Body of pancreas (tissue), 4 donors: Measurements from ENCODE around the gene LARP1B. TPM values are rescaled to one million over a fixed set of nuclear protein-coding genes. Genes with fewer than 3 reads are reported as not detected.

Experiments used
- ATAC-seq: fragments of 150-250 bp; one replicate; pipeline ENCODE4 v1.9.1; 2016
- DNase-seq, 4 donors: peaks; one replicate each; pipeline ENCODE4 v3.0.0-alpha.2; 2019
- H3K27ac ChIP-seq, 4 donors: fragments of 200-600 bp; sonication (generic); 1 replicate in 3 of 4; 2 replicates in 1 of 4; pipeline versions ENCODE4 v1.5.1 to v1.6.1; 2016 to 2019; ENCODE audit warnings: mild to moderate bottlenecking in 1 of 4, mixed read lengths in 1 of 4, moderate library complexity in 1 of 4
- H3K27me3 ChIP-seq, 2 donors: fragments of 200-600 bp; sonication (generic); one replicate each; pipeline ENCODE4 v1.6.0; 2016; ENCODE audit warnings: mild to moderate bottlenecking in 1 of 2
- H3K36me3 ChIP-seq, 2 donors: fragments of 200-600 bp; sonication (generic); replicated peaks in 1 of 2; 2 replicates each; pipeline ENCODE4 v1.5.1; 2016; ENCODE audit warnings: low read depth in 2 of 2; ENCODE audit not compliant: insufficient read depth in 1 of 2
- H3K4me1 ChIP-seq: fragments of 200-600 bp; sonication (generic); one replicate; pipeline ENCODE4 v1.6.0; 2016
- H3K4me3 ChIP-seq, 2 donors: fragments of 200-600 bp; sonication (generic); 1 replicate in 1 of 2; 2 replicates in 1 of 2; pipeline ENCODE4 v1.5.1; 2016 to 2019
- H3K9me3 ChIP-seq, 3 donors: fragments of 200-600 bp; sonication (generic); 1 replicate in 2 of 3; 2 replicates in 1 of 3; pipeline ENCODE4 v1.5.1; 2016
- POLR2A ChIP-seq, 3 donors: fragments of 450-650 bp; IDR thresholded peaks; one replicate each; pipeline ENCODE4 v1.6.1; 2016; ENCODE audit warnings: antibody characterized with exemption in 3 of 3, mild to moderate bottlenecking in 2 of 3
- WGBS, 2 donors: methylation state at CpG; one replicate each; pipeline ENCODE4 v1.1.5; 2017; 5-methylcytosine and 5-hydroxymethylcytosine counted together
- intact Hi-C: fragments of 100-400 bp; cut with DNase I; formaldehyde crosslinking; loops from one replicate; pipeline ENCODE4 v1.15.1; 2023
- total RNA-seq, 2 donors: library from RNA; depleted of rRNA; stranded (reverse); fragments of >200 nt; gene quantifications; one replicate each; pipeline ENCODE4 v1.1.0, GENCODE V29; 2016
- TF ChIP-seq, protein P1 (sequence below), 7 experiments: fragments of 450-650 bp in 4 of 7; fragments of 200-600 bp in 3 of 7; sonication (generic) in 3 of 7; IDR thresholded peaks; one replicate each; pipeline ENCODE4 v1.5.1; 2016 to 2019; ENCODE audit warnings: antibody characterized with exemption in 7 of 7

The LARP1B gene
- total RNA-seq, 2 donors from 2014 or later: 49.8 to 79.8 TPM

DNA sequence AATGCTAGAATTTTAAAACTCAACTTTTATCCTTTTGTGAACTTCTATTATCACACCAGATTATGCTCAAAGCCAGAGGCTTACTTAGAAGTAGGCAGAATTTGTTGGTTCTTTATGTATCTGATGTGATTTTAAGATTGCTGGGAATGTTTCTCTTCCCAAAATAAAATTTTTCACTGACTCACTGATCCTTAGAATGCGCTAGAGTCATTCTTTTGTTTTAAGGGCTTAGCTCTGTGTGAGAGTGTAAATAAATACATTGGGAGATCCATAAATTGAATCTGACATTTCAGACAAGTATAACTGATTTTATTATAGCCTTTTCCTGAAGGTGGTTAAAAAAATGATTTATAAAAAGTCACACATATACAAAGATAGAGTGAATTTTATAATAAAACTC is 101.3 kb downstream of the LARP1B start:
- no peak for ATAC-seq
- Histone ChIP-seq H3K4me3 (no peak overlapping the region), H3K27ac (peak overlapping the region in 2 of 4 donors; percentile 5 to 9), H3K27me3 (no peaks in the 10 kb centered on the region), H3K9me3 (no peaks in the 10 kb centered on the region), H3K4me1 (peaks cover 19% of the 10 kb centered on the region), H3K36me3 (no peaks in the 10 kb centered on the region)
- TF ChIP-seq, protein P1, sequence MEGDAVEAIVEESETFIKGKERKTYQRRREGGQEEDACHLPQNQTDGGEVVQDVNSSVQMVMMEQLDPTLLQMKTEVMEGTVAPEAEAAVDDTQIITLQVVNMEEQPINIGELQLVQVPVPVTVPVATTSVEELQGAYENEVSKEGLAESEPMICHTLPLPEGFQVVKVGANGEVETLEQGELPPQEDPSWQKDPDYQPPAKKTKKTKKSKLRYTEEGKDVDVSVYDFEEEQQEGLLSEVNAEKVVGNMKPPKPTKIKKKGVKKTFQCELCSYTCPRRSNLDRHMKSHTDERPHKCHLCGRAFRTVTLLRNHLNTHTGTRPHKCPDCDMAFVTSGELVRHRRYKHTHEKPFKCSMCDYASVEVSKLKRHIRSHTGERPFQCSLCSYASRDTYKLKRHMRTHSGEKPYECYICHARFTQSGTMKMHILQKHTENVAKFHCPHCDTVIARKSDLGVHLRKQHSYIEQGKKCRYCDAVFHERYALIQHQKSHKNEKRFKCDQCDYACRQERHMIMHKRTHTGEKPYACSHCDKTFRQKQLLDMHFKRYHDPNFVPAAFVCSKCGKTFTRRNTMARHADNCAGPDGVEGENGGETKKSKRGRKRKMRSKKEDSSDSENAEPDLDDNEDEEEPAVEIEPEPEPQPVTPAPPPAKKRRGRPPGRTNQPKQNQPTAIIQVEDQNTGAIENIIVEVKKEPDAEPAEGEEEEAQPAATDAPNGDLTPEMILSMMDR (IDR thresholded peaks at IDR 0.05): no peak
- TF ChIP-seq POLR2A (IDR thresholded peaks at IDR 0.05): no peak
- intact Hi-C loops: no loop called here
- no peak for DNase-seq
- 84 to 89% methylated on average over 1 of the region's 1 CpG for WGBS, 2 donors

DNA sequence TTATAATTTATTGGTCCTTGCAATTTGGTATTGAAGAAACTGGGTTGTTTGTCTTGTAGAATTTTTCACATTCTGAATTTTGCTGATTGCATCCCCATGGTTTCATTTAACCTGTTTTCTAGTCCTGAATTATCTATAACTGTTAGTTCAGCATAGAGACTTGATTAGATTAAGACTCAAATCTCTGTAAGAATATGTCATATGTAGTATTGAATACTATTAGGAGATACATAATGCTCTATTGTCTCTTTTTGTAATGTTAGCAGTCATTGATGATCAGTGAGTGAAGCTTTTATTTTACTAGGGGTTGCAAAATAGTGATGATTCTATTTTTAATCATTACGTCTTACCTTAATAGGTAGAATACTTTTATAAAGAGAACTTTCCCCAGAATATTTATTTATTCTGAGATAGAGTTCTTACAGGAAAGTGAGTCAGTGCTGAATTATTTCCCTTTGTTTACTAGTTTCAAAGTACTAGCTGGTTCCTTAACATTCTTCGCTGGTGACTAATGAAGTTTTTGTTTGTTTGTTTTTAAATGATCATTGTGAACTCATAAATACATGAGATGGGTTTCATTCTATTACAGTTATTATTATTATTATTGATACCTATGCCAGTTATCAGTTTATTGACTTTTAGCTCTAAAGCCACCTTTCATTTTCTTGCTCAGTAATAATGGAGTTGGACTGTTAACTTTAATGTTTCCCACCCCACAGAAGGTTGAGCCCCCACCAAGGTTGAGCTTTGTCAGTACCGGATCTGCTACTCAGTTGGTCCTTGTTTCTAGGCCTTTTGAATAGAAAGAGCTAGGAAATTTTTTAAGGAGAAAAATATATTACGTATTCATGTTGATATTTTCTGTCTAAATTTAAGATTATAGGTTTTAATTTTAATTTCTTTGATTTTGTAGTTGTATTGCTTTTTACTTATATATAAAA is 102.3 kb downstream of the LARP1B start:
- DNase-seq (no peak), ATAC-seq (peak; percentile 83)
- peak overlapping the region in 2 of 4 donors; percentile 52 to 64 for H3K27ac ChIP-seq

DNA sequence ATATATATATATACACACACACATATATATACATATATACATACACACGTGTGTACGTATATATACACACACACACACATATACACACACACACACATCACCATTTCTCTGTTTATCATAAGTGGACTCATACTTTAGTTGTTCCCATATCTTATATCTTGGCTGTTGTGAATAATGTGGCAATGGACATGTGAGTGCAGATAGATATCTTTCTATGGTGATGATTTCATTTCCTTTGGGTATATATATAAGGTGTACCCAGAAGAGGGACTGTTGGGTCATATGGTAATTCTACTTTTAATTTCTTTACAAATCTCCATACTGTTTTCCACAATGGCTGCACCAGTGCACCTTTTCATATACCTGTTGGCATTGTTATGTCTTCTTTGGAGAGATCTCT is 105.9 kb downstream of the LARP1B start:
- ATAC-seq (no peak), DNase-seq (no peak)
- TF ChIP-seq, protein P1 (IDR thresholded peaks at IDR 0.05): no peak
- TF ChIP-seq POLR2A (IDR thresholded peaks at IDR 0.05): no peak
- Histone ChIP-seq H3K4me3 (no peak overlapping the region), H3K27me3 (no peaks in the 10 kb centered on the region), H3K27ac (no peak overlapping the region), H3K9me3 (no peaks in the 10 kb centered on the region), H3K36me3 (no peaks in the 10 kb centered on the region), H3K4me1 (peaks cover 18% of the 10 kb centered on the region)
- WGBS, 2 donors: 85 to 86% methylated on average over 2 of the region's 2 CpGs
- intact Hi-C loops: no loop called here

More for the DNA sequence above, 102.3 kb downstream of the LARP1B start:
- 62 to 68% methylated on average over 4 of the region's 4 CpGs for WGBS, 2 donors
- intact Hi-C loops: no loop called here
- Histone ChIP-seq H3K4me1 (peaks cover 19% of the 10 kb centered on the region), H3K4me3 (no peak overlapping the region), H3K9me3 (no peaks in the 10 kb centered on the region), H3K27me3 (no peaks in the 10 kb centered on the region), H3K36me3 (no peaks in the 10 kb centered on the region)
- no peak for TF ChIP-seq POLR2A (IDR thresholded peaks at IDR 0.05)
- TF ChIP-seq, protein P1 (IDR thresholded peaks at IDR 0.05): no peak

DNA sequence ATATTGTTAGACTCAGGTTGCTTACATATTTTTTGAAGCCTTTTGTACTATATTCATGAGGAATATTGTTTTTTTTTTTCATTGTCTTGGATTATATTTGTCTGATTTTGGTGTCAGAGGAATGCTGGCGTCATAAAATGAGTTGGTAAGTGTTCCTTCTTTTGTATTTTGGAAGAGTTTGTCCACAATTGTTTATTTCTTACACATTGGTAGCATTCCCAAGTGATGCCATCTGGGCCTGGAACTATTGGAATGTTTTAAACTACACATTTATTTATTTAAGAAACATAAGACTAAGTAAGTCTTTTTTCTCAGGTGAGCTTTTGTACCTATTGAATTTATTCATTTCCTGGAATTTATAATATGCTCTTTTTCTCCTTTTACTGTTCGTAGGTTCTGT is 107.6 kb downstream of the LARP1B start:
- DNase-seq: no peak
- no peaks in the 10 kb centered on the region for H3K9me3 ChIP-seq
- ATAC-seq: no peak
- H3K36me3 ChIP-seq: no peaks in the 10 kb centered on the region
- H3K27ac ChIP-seq: no peak overlapping the region
- intact Hi-C loops: no loop called here
- no peaks in the 10 kb centered on the region for H3K27me3 ChIP-seq
- peaks cover 1% of the 10 kb centered on the region for H3K4me1 ChIP-seq
- no peak overlapping the region for H3K4me3 ChIP-seq
- 88 to 93% methylated on average over 2 of the region's 2 CpGs for WGBS, 2 donors
- TF ChIP-seq POLR2A (IDR thresholded peaks at IDR 0.05): no peak
- TF ChIP-seq, protein P1 (IDR thresholded peaks at IDR 0.05): no peak
